ENCODE results near the gene PDZK1IP1. TPM values are rescaled to one million over a fixed set of nuclear protein-coding genes. Genes with fewer than 3 reads are reported as not detected.

PDZK1IP1 gene
- total RNA-seq, 3 donors from 2014 or later (not counting 1 experiment from before 2014, with no cell fraction given): 0.54 TPM; not detected in 2

DNA sequence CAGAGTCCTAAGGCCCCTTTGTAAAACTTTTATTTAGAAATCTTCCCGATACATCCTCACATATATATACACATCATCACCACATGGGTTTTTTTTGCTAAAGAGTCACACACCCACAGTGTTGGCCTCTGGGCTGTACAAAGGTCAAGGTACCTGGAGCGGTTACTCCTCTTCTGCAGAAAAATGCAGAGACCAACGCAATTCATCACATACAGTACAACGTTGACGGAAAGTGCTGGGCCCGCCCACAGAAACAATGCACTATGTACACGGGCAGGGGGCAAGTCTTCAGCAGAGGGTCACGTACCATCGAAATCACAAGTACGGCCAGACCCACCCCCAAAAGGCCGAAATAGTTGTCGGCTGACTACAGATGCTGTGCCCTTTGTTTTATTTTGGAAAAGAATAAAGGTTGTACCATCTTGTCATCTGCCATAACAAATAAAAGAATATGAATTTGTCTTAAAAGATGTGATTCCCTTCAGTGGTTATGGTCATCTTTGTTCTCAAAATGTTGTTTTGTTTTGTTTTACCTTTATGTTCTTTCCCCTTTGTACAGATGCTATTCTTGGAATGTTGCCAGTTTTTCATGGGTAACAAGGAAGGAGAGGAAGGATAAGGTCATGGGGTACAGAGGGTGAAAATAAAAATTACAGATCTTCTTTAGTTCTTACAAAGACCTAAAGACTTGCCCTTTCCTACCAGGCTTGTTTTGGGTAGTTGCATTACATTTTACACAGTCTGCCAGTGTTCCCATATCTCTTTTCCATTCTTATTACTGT, 26.6 kb upstream of the PDZK1IP1 start:
- H3K36me3 ChIP-seq (ENCODE audit: control insufficient read depth, insufficient read depth, low read length): no peaks in the 10 kb centered on the region
- no peak overlapping the region for H3K27ac ChIP-seq (ENCODE audit: low read length)
- no peak for DNase-seq
- H3K36me3 Mint-ChIP-seq: no peaks in the 10 kb centered on the region
- WGBS (ENCODE audit: insufficient coverage): 97% methylated on average over 11 of the region's 12 CpGs
- no peak overlapping the region for H3K4me3 Mint-ChIP-seq
- TF ChIP-seq, protein P1, sequence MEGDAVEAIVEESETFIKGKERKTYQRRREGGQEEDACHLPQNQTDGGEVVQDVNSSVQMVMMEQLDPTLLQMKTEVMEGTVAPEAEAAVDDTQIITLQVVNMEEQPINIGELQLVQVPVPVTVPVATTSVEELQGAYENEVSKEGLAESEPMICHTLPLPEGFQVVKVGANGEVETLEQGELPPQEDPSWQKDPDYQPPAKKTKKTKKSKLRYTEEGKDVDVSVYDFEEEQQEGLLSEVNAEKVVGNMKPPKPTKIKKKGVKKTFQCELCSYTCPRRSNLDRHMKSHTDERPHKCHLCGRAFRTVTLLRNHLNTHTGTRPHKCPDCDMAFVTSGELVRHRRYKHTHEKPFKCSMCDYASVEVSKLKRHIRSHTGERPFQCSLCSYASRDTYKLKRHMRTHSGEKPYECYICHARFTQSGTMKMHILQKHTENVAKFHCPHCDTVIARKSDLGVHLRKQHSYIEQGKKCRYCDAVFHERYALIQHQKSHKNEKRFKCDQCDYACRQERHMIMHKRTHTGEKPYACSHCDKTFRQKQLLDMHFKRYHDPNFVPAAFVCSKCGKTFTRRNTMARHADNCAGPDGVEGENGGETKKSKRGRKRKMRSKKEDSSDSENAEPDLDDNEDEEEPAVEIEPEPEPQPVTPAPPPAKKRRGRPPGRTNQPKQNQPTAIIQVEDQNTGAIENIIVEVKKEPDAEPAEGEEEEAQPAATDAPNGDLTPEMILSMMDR (IDR thresholded peaks at IDR 0.05): no peak
- H3K27ac Mint-ChIP-seq: no peak overlapping the region
- H3K27me3 Mint-ChIP-seq (ENCODE audit: low read depth in 2 of 2): peaks cover 0 to 4% of the 10 kb centered on the region in 2 donors
- no peaks in the 10 kb centered on the region for H3K4me1 ChIP-seq (ENCODE audit: control insufficient read depth, insufficient read depth, low read length)
- H3K4me1 Mint-ChIP-seq: no peaks in the 10 kb centered on the region
- H3K9me3 ChIP-seq (ENCODE audit: control insufficient read depth, insufficient read depth, low read length): no peaks in the 10 kb centered on the region
- no peaks in the 10 kb centered on the region for H3K9me3 Mint-ChIP-seq
- intact Hi-C loops (cut with micrococcal nuclease): no loop called here
- ATAC-seq: no peak
- no peaks in the 10 kb centered on the region for H3K27me3 ChIP-seq (ENCODE audit: control insufficient read depth, insufficient read depth, low read length)
- no peak overlapping the region for H3K4me3 ChIP-seq (ENCODE audit: low read length)

DNA sequence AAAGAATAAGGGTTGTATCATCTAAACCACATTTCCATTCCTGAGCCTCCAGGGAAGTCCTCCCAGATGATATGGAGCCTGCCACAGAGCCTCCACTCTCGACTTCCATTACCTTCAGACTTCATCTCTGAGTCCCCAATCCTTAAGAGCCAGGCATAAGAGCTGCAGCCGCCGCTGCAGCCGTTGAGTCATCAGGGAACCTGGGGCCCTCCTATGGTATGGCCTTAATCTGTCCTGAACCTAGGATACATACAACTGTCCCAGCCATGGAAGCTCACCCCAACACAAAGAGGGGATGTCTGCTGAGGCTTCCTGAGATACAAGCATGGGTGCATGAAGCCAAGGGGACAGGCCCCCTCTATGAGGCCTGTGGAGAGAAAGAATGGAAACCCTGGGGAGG, 25.9 kb upstream of the PDZK1IP1 start:
- intact Hi-C loops (cut with micrococcal nuclease): no loop called here
- DNase-seq: no peak
- no peaks in the 10 kb centered on the region for H3K36me3 ChIP-seq (ENCODE audit: control insufficient read depth, insufficient read depth, low read length)
- no peaks in the 10 kb centered on the region for H3K27me3 ChIP-seq (ENCODE audit: control insufficient read depth, insufficient read depth, low read length)
- no peak overlapping the region for H3K27ac ChIP-seq (ENCODE audit: low read length)
- H3K27me3 Mint-ChIP-seq (ENCODE audit: low read depth in 2 of 2): peaks cover 2% of the 10 kb centered on the region in 2 donors
- no peaks in the 10 kb centered on the region for H3K9me3 ChIP-seq (ENCODE audit: control insufficient read depth, insufficient read depth, low read length)
- no peak overlapping the region for H3K4me3 ChIP-seq (ENCODE audit: low read length)
- H3K4me3 Mint-ChIP-seq: no peak overlapping the region
- 92% methylated on average over 4 of the region's 4 CpGs for WGBS (ENCODE audit: insufficient coverage)
- TF ChIP-seq, protein P1 (IDR thresholded peaks at IDR 0.05): no peak
- H3K4me1 Mint-ChIP-seq: no peaks in the 10 kb centered on the region
- no peaks in the 10 kb centered on the region for H3K9me3 Mint-ChIP-seq
- H3K36me3 Mint-ChIP-seq: no peaks in the 10 kb centered on the region
- no peak for ATAC-seq
- H3K4me1 ChIP-seq (ENCODE audit: control insufficient read depth, insufficient read depth, low read length): no peaks in the 10 kb centered on the region
- H3K27ac Mint-ChIP-seq: no peak overlapping the region

DNA sequence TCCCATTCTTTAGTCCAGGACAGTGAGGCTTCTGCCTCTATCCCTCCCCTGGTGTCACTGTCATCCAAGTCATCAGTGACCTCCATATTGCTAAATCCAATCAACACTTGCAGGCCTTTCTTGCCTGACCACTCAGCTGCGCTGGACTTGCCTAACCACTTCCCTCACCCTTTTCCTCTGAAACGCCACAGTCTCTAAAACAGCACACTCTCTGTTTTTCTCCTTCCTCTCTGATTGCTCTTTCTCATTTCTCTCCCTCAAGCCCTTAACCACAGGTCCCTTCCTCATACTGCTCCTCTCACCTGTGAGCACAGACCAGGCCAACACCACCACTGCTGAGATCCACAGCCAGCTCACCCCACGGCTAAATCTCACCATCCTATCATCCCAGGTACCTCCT, 24.7 kb upstream of the PDZK1IP1 start:
- 21% methylated on average over 3 of the region's 3 CpGs for WGBS (ENCODE audit: insufficient coverage)
- H3K27ac ChIP-seq (ENCODE audit: low read length): no peak overlapping the region

More for the DNA sequence above, 24.7 kb upstream of the PDZK1IP1 start:
- Histone ChIP-seq H3K4me1 (ENCODE audit: control insufficient read depth, insufficient read depth, low read length) (no peaks in the 10 kb centered on the region), H3K9me3 (ENCODE audit: control insufficient read depth, insufficient read depth, low read length) (no peaks in the 10 kb centered on the region), H3K27me3 (ENCODE audit: control insufficient read depth, insufficient read depth, low read length) (no peaks in the 10 kb centered on the region), H3K4me3 (ENCODE audit: low read length) (no peak overlapping the region), H3K36me3 (ENCODE audit: control insufficient read depth, insufficient read depth, low read length) (no peaks in the 10 kb centered on the region)
- no peaks in the 10 kb centered on the region for H3K36me3 Mint-ChIP-seq
- ATAC-seq: no peak
- no peak for DNase-seq
- TF ChIP-seq, protein P1 (IDR thresholded peaks at IDR 0.05): no peak
- H3K9me3 Mint-ChIP-seq: no peaks in the 10 kb centered on the region
- intact Hi-C loops (cut with micrococcal nuclease): no loop called here
- H3K4me1 Mint-ChIP-seq: no peaks in the 10 kb centered on the region
- no peak overlapping the region for H3K4me3 Mint-ChIP-seq
- no peak overlapping the region for H3K27ac Mint-ChIP-seq
- H3K27me3 Mint-ChIP-seq (ENCODE audit: low read depth in 2 of 2): peaks cover 4 to 9% of the 10 kb centered on the region in 2 donors
